H1 (cell line): ENCODE data around the gene FAIM2. TPM values are rescaled to one million over a fixed set of nuclear protein-coding genes. Genes with fewer than 3 reads are reported as not detected.

Source experiments
- CTCF ChIA-PET: fragments of 300-600 bp; sonication (Branson Sonifier 250); formaldehyde crosslinking; loops from one replicate; lab custom pipeline; 2021; ENCODE audit not compliant: partially characterized antibody; lab: Charles Lee
- POLR2A ChIA-PET: fragments of 300-600 bp; sonication (Branson Sonifier 250); formaldehyde crosslinking; loops from one replicate; lab custom pipeline; 2021; ENCODE audit warnings: inconsistent platforms; ENCODE audit not compliant: partially characterized antibody; lab: Charles Lee
- DNase-seq, 2 experiments: peaks; one replicate each; pipeline versions ENCODE4 v3.0.0 to v3.0.0-alpha.2; 2010 to 2022; ENCODE audit warnings: low spot score in 2 of 2, low read depth in 1 of 2, mixed read lengths in 1 of 2
- FAIRE-seq: peaks from 2 replicates; lab custom pipeline; 2011; peaks lifted over from hg19 to GRCh38; lab: Jason Lieb, UNC
- H2AFZ ChIP-seq: 2 replicates; pipeline ENCODE4 v1.8.1; 2012; ENCODE audit warnings: low read length, inconsistent platforms
- H2AK5ac ChIP-seq: 2 replicates; pipeline ENCODE4 v1.6.1; 2013; ENCODE audit warnings: low read depth, low read length
- H2BK120ac ChIP-seq: replicated peaks from 2 replicates; pipeline ENCODE3; 2013; ENCODE audit warnings: low read depth, low read length, inconsistent platforms
- H2BK12ac ChIP-seq: 2 replicates; pipeline ENCODE4 v1.6.1; 2013; ENCODE audit warnings: low read depth, low read length
- H2BK15ac ChIP-seq: 2 replicates; pipeline ENCODE4 v1.6.1; 2013; ENCODE audit warnings: low read length
- H2BK20ac ChIP-seq: 2 replicates; pipeline ENCODE4 v1.6.1; 2013; ENCODE audit warnings: low read length
- H2BK5ac ChIP-seq: 2 replicates; pipeline ENCODE4 v1.6.1; 2013; ENCODE audit warnings: low read depth, low read length
- H3K14ac ChIP-seq: 2 replicates; pipeline ENCODE4 v1.6.1; 2013; ENCODE audit warnings: inconsistent platforms; ENCODE audit not compliant: insufficient read length
- H3K18ac ChIP-seq: 2 replicates; pipeline ENCODE4 v1.6.1; 2013; ENCODE audit warnings: low read length; ENCODE audit errors: extremely low read depth
- H3K23ac ChIP-seq: 2 replicates; pipeline ENCODE4 v1.6.1; 2013; ENCODE audit warnings: inconsistent platforms; ENCODE audit not compliant: insufficient read length
- H3K23me2 ChIP-seq: 2 replicates; pipeline ENCODE4 v1.6.1; 2013; ENCODE audit warnings: low read depth, low read length
- H3K27ac ChIP-seq: 2 replicates; pipeline ENCODE4 v1.6.1; 2011; ENCODE audit warnings: low read depth, low read length, inconsistent platforms
- H3K27me3 ChIP-seq, 4 experiments: replicated peaks in 1 of 4; 1 replicate in 1 of 4; 2 replicates in 3 of 4; pipeline versions ENCODE4 v1.6.1 to v1.8.1; 2011 to 2013; ENCODE audit warnings: low read length in 3 of 4, mild to moderate bottlenecking in 3 of 4, inconsistent platforms in 2 of 4, mixed read lengths in 2 of 4, moderate library complexity in 1 of 4; ENCODE audit not compliant: control insufficient read depth in 3 of 4, insufficient read depth in 3 of 4; ENCODE audit errors: extremely low read depth in 1 of 4
- H3K36me3 ChIP-seq, 4 experiments: 2 replicates each; pipeline versions ENCODE4 v1.6.1 to v1.8.1; 2011 to 2013; ENCODE audit warnings: mild to moderate bottlenecking in 4 of 4, low read length in 3 of 4, moderate library complexity in 2 of 4, control low read depth in 1 of 4, inconsistent platforms in 1 of 4; ENCODE audit not compliant: insufficient read depth in 4 of 4, control insufficient read depth in 2 of 4
- H3K4ac ChIP-seq: replicated peaks from 2 replicates; pipeline ENCODE3; 2013; ENCODE audit warnings: low read length, low read depth, mixed read lengths, inconsistent platforms; ENCODE audit not compliant: insufficient read length
- H3K4me1 ChIP-seq, 4 experiments: replicated peaks in 1 of 4; 1 replicate in 1 of 4; 2 replicates in 3 of 4; pipeline versions ENCODE4 v1.6.1 to v1.8.1; 2011 to 2013; ENCODE audit warnings: low read length in 3 of 4, inconsistent platforms in 2 of 4, mixed read lengths in 1 of 4; ENCODE audit not compliant: insufficient read depth in 4 of 4, control insufficient read depth in 3 of 4
- H3K4me2 ChIP-seq, 2 experiments: 2 replicates each; pipeline versions ENCODE4 v1.6.1 to v1.8.1; 2011 to 2013; ENCODE audit warnings: low read depth in 2 of 2, low read length in 2 of 2, control low read depth in 1 of 2, inconsistent platforms in 1 of 2, mild to moderate bottlenecking in 1 of 2; ENCODE audit not compliant: insufficient read depth in 1 of 2
- H3K4me3 ChIP-seq, 4 experiments: fragments of 200-600, 300-600 bp in 1 of 4; sonication (generic), shearing (Covaris generic), sonication (Bioruptor Twin) in 1 of 4; 2 replicates each; pipeline versions ENCODE4 v1.5.1 to v1.8.1; 2011 to 2016; ENCODE audit warnings: low read length in 4 of 4, low read depth in 3 of 4, control low read depth in 2 of 4, inconsistent platforms in 2 of 4, mild to moderate bottlenecking in 2 of 4, mixed read lengths in 1 of 4, moderate library complexity in 1 of 4; ENCODE audit not compliant: insufficient read depth in 2 of 4; ENCODE audit errors: extremely low read depth in 1 of 4
- H3K56ac ChIP-seq: replicated peaks from 2 replicates; pipeline ENCODE3; 2013; ENCODE audit warnings: low read depth, mild to moderate bottlenecking, mixed read lengths, low read length, inconsistent platforms; ENCODE audit not compliant: insufficient read length
- H3K79me1 ChIP-seq: 2 replicates; pipeline ENCODE4 v1.6.1; 2013; ENCODE audit warnings: low read depth, low read length, control low read depth
- H3K79me2 ChIP-seq, 2 experiments: 2 replicates each; pipeline versions ENCODE4 v1.6.1 to v1.8.1; 2012 to 2013; ENCODE audit warnings: low read length in 2 of 2, mild to moderate bottlenecking in 2 of 2, inconsistent platforms in 1 of 2; ENCODE audit not compliant: insufficient read depth in 2 of 2, control insufficient read depth in 1 of 2
- H3K9ac ChIP-seq, 4 experiments: replicated peaks in 1 of 4; 1 replicate in 1 of 4; 2 replicates in 3 of 4; pipeline versions ENCODE4 v1.6.1 to v1.8.1; 2011 to 2013; ENCODE audit warnings: low read depth in 3 of 4, low read length in 3 of 4, control low read depth in 2 of 4, mild to moderate bottlenecking in 2 of 4, moderate library complexity in 2 of 4, inconsistent platforms in 1 of 4; ENCODE audit errors: extremely low read depth in 1 of 4
- H3K9me3 ChIP-seq, 2 experiments: 2 replicates each; pipeline versions ENCODE4 v1.6.1 to v1.8.1; 2012 to 2013; ENCODE audit warnings: mild to moderate bottlenecking in 2 of 2, moderate library complexity in 2 of 2, control low read depth in 1 of 2, inconsistent platforms in 1 of 2, low read depth in 1 of 2, low read length in 1 of 2, mixed read lengths in 1 of 2; ENCODE audit not compliant: insufficient read depth in 2 of 2
- H4K20me1 ChIP-seq, 2 experiments: replicated peaks in 1 of 2; 2 replicates each; pipeline versions ENCODE3 to v1.8.1; 2011 to 2013; ENCODE audit warnings: inconsistent platforms in 2 of 2, low read length in 2 of 2, mild to moderate bottlenecking in 1 of 2; ENCODE audit not compliant: insufficient read depth in 2 of 2, control insufficient read depth in 1 of 2
- H4K5ac ChIP-seq: 2 replicates; pipeline ENCODE4 v1.6.1; 2013; ENCODE audit warnings: low read length, low read depth, mixed read lengths, inconsistent platforms; ENCODE audit not compliant: insufficient read length
- H4K8ac ChIP-seq: 2 replicates; pipeline ENCODE4 v1.8.0; 2013; ENCODE audit warnings: mild to moderate bottlenecking, moderate library complexity, low read length, inconsistent platforms; ENCODE audit not compliant: insufficient read depth; ENCODE audit errors: extremely low read depth
- H4K91ac ChIP-seq: replicated peaks from 2 replicates; pipeline ENCODE3; 2013; ENCODE audit warnings: low read length, mixed read lengths, inconsistent platforms; ENCODE audit not compliant: insufficient read length
- RAD21 ChIP-seq, 2 experiments: IDR thresholded peaks in 1 of 2; conservative IDR thresholded peaks in 1 of 2; 2 replicates each; pipeline ENCODE4 v1.6.1; 2011; ENCODE audit warnings: low read depth in 2 of 2, low read length in 2 of 2, improper control_type of control experiment in 1 of 2, inconsistent platforms in 1 of 2, mild to moderate bottlenecking in 1 of 2, moderate library complexity in 1 of 2
- WGBS, 2 experiments: shearing (Covaris generic) in 1 of 2; methylation state at CpG; one replicate each; pipeline versions ENCODE4 v1.1.6 to v1.1.7; 2013 to 2015; ENCODE audit warnings: low lambda C conversion rate in 2 of 2, mixed read lengths in 2 of 2, inconsistent platforms in 1 of 2, low coverage in 1 of 2, missing lambda C conversion rate in 1 of 2; ENCODE audit not compliant: insufficient replicate concordance in 2 of 2, insufficient coverage in 1 of 2, insufficient read length in 1 of 2; ENCODE audit errors: extremely low coverage in 1 of 2, missing lambda C conversion rate in 1 of 2; 5-methylcytosine and 5-hydroxymethylcytosine counted together
- polyA plus RNA-seq, 7 experiments: library from polyadenylated mRNA; depleted of rRNA in 3 of 7; stranded (reverse) in 5 of 7; unstranded in 2 of 7; fragments of >200 nt in 5 of 7; fragments of 200-250 nt in 2 of 7; gene quantifications; 1 replicate in 5 of 7; 2 replicates in 1 of 7; 4 replicates in 1 of 7; pipeline versions ENCODE4 v1.2.1 to v1.2.3, GENCODE V29; 2011 to 2013; ENCODE audit warnings: missing spikeins in 2 of 7, mixed read lengths in 2 of 7
- total RNA-seq: library from RNA; stranded (reverse); fragmentation: NEBNext Ultra II Directional; extraction: Animal tissue kit (Norgen Biotek cat#: 25700); gene quantifications from 2 replicates; pipeline ENCODE4 v1.2.1, GENCODE V29; 2021
- TF ChIP-seq, protein P1 (sequence below): IDR thresholded peaks from 2 replicates; pipeline ENCODE4 v1.6.1; 2011; ENCODE audit warnings: low read depth, mild to moderate bottlenecking, low read length; ENCODE audit not compliant: insufficient read depth
- TF ChIP-seq, protein P2 (sequence below): IDR thresholded peaks from 2 replicates; pipeline ENCODE4 v1.6.1; 2011; ENCODE audit warnings: low read length, improper control_type of control experiment

Gene FAIM2
- total and polyA plus RNA-seq, 2 of the 8 experiments (the other 6 are each of a cell fraction or from before 2014, with no cell fraction given) = 0.89 to 1.3 TPM

DNA sequence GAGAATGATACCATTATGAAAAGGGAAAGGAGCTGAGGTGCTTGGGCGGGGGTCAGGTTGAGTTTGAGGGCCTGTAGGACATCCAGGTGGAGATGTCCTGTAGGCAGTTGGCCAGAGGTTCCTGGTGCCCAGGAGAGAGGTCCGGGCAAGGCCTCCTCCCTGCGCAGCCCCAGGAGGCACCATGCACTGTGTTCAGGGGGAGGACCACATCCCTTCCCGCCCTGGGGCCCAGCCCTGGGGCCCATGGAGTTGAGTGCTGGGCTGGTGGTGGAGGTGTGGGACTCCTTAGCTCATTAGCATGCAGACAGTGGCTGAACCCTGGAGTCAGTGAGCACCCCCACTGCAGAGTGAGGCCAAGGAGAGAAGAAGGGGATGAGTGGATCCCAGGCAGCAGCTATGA is 5.7 kb upstream of the FAIM2 start:
- peaks cover 0 to 8% (median 6%) of the 10 kb centered on the region in 4 experiments; a peak in 4 of 7 replicates for H3K27me3 ChIP-seq
- H3K4ac ChIP-seq = no peak overlapping the region
- 0 out of 2 replicates have a peak overlapping the region, but pooled peaks have one; percentile 38 for H3K18ac ChIP-seq
- no peak overlapping the region for H3K23ac ChIP-seq
- no peaks in the 10 kb centered on the region for H3K9me3 ChIP-seq
- FAIRE-seq (no peak), DNase-seq (no peak)
- no peak overlapping the region for H3K9ac ChIP-seq
- H2AFZ ChIP-seq = peak overlapping the region; percentile 12; the same call in 1 of the 2 replicates
- no peak for TF ChIP-seq RAD21 (IDR thresholded peaks at IDR 0.05 in 1 of 2, conservative IDR thresholded peaks at IDR 0.05 in 1 of 2; ENCODE audit: low read depth in 2 of 2, low read length in 2 of 2)
- TF ChIP-seq, protein P1, sequence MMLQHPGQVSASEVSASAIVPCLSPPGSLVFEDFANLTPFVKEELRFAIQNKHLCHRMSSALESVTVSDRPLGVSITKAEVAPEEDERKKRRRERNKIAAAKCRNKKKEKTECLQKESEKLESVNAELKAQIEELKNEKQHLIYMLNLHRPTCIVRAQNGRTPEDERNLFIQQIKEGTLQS = no peak
- TF ChIP-seq, protein P2, sequence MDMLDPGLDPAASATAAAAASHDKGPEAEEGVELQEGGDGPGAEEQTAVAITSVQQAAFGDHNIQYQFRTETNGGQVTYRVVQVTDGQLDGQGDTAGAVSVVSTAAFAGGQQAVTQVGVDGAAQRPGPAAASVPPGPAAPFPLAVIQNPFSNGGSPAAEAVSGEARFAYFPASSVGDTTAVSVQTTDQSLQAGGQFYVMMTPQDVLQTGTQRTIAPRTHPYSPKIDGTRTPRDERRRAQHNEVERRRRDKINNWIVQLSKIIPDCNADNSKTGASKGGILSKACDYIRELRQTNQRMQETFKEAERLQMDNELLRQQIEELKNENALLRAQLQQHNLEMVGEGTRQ = no peak
- TF ChIP-seq, all 59 proteins: peak for 0
- peaks cover 0 to 25% (median 12%) of the 10 kb centered on the region in 4 experiments; a peak in 6 of 7 replicates for H3K4me1 ChIP-seq
- H3K56ac ChIP-seq = no peak overlapping the region
- H2BK5ac ChIP-seq = peak overlapping the region; percentile 67; the same call in 1 of the 2 replicates
- H3K27ac ChIP-seq = no peak overlapping the region
- no peaks in the 10 kb centered on the region for H3K36me3 ChIP-seq
- peak overlapping the region; percentile 65 for H2BK15ac ChIP-seq
- no peak overlapping the region for H3K14ac ChIP-seq
- no peak overlapping the region for H2BK120ac ChIP-seq
- no peak overlapping the region for H4K5ac ChIP-seq
- H3K4me3 ChIP-seq = no peak overlapping the region
- WGBS, 2 experiments = 81% methylated on average over 3 of the region's 4 CpGs; no CpG with 5 or more reads in 1 of the 2 experiments
- H3K23me2 ChIP-seq = 0 out of 2 replicates have a peak, but pooled peaks cover 3% of the 10 kb centered on the region
- 0 out of 4 replicates have a peak overlapping the region, but pooled peaks of 1 of the 2 experiments have one; percentile 1 for H3K4me2 ChIP-seq
- peak overlapping the region; percentile 6 for H4K91ac ChIP-seq
- peak overlapping the region; percentile 68; the same call in 1 of the 2 replicates for H2AK5ac ChIP-seq
- ChIA-PET POLR2A (interaction anchor here (0.8 to 1.3 kb wide), 3 partner anchors 8 to 37 kb away, joined by 3 to 4 read pairs (median 3); no protein-coding TSS in a partner anchor), CTCF (interaction anchor here (0.8 to 1.9 kb wide), 7 partner anchors 9 to 175 kb away, joined by 3 to 9 read pairs (median 5); partner anchors contain the start of gene SMARCD1)
- H3K79me2 ChIP-seq = no peaks in the 10 kb centered on the region
- H2BK20ac ChIP-seq = no peak overlapping the region; the same call in 1 of the 2 replicates
- no peak overlapping the region; the same call in 1 of the 2 replicates for H4K8ac ChIP-seq
- H4K20me1 ChIP-seq = no peaks in the 10 kb centered on the region
- no peaks in the 10 kb centered on the region for H3K79me1 ChIP-seq
- H2BK12ac ChIP-seq = peak overlapping the region; percentile 80; the same call in 1 of the 2 replicates
